Measurements from ENCODE around the gene LFNG.

The LFNG gene

DNA sequence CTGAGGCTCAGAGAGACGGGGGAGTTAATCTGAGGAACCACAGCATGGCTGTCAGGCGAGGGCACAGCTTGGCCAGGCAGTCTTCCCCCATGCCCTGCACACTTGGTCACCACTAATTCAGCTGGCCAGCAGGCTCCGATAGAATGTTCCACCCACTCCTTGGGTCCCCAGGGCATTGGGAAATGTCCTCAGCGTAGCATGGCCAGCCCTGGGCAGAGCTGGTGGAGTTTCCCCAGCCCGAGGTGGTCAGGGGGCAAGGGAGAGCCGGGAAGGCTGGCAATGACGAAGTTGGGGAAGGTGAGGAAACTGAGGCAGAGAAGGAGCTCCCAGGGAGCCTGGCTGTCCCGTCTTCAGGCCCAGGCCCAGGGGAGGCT is 31.3 kb upstream of the LFNG start:
- Mint-ChIP-seq H3K4me1 (peaks cover 45% of the 10 kb centered on the region), H3K9me3 (peaks cover 8% of the 10 kb centered on the region), H3K36me3 (ENCODE audit: low read depth) (no peaks in the 10 kb centered on the region), H3K27ac (no peak overlapping the region), H3K4me3 (no peak overlapping the region), H3K27me3 (ENCODE audit: low read depth, poor library complexity) (peaks cover 13% of the 10 kb centered on the region)
- TF ChIP-seq, protein P1, sequence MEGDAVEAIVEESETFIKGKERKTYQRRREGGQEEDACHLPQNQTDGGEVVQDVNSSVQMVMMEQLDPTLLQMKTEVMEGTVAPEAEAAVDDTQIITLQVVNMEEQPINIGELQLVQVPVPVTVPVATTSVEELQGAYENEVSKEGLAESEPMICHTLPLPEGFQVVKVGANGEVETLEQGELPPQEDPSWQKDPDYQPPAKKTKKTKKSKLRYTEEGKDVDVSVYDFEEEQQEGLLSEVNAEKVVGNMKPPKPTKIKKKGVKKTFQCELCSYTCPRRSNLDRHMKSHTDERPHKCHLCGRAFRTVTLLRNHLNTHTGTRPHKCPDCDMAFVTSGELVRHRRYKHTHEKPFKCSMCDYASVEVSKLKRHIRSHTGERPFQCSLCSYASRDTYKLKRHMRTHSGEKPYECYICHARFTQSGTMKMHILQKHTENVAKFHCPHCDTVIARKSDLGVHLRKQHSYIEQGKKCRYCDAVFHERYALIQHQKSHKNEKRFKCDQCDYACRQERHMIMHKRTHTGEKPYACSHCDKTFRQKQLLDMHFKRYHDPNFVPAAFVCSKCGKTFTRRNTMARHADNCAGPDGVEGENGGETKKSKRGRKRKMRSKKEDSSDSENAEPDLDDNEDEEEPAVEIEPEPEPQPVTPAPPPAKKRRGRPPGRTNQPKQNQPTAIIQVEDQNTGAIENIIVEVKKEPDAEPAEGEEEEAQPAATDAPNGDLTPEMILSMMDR (IDR thresholded peaks at IDR 0.05), result no peak
- DNase-seq, result no peak

DNA sequence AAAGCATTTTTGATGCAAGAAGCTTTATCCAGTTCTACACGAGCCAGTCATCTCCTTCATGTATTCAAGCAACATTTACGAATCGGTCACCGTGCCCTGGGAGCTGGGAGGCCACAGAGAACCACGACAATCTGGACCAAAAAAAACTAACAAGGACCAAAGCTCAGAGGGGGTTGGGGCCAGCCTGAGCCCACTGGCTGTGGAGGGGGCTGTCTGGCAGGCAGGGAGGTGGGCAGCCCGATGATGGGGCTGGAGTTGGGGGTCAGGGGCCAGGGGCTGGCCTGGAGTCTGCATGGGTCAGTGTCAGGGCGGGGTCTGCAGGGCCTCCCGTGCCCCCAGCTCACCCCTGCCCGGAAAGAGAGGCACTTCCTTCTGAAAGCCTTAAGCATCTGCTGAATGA is 30.9 kb upstream of the LFNG start:
- no peak overlapping the region for H3K4me3 Mint-ChIP-seq
- H3K9me3 Mint-ChIP-seq, result peaks cover 8% of the 10 kb centered on the region
- no peaks in the 10 kb centered on the region for H3K36me3 Mint-ChIP-seq (ENCODE audit: low read depth)
- TF ChIP-seq, protein P1 (IDR thresholded peaks at IDR 0.05), result no peak
- DNase-seq, result no peak
- peak overlapping the region; percentile 81 for H3K27ac Mint-ChIP-seq
- H3K27me3 Mint-ChIP-seq (ENCODE audit: low read depth, poor library complexity), result peaks cover 13% of the 10 kb centered on the region
- H3K4me1 Mint-ChIP-seq, result peaks cover 50% of the 10 kb centered on the region

DNA sequence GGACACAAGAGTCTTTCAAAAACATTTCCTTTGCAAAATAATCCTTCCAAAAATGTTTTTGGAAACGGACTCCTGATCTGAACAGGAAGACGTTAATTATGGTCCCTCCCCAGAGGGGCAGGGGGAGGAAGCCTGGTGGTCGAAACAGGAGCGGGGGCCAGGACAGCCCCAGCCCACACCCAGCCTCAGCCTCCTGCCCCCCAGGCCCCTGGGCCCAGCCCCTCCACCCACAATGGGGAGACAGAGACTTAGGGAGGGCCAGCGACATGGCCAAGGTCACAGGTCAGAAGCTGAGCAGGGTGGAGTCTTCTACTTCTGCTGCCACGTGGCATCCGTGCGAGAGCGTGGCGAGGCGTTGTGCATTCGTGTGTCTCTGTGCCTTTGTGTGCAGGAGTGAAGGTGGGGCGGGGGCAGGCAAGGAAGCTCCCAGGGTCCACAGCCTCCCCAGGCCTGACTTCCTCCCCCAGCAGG is 29.4 kb upstream of the LFNG start:
- Mint-ChIP-seq H3K27ac (no peak overlapping the region), H3K27me3 (ENCODE audit: low read depth, poor library complexity) (peaks cover 13% of the 10 kb centered on the region), H3K9me3 (peaks cover 8% of the 10 kb centered on the region), H3K36me3 (ENCODE audit: low read depth) (no peaks in the 10 kb centered on the region), H3K4me1 (peaks cover 54% of the 10 kb centered on the region), H3K4me3 (no peak overlapping the region)
- TF ChIP-seq, protein P1 (IDR thresholded peaks at IDR 0.05), result no peak
- DNase-seq, result no peak

DNA sequence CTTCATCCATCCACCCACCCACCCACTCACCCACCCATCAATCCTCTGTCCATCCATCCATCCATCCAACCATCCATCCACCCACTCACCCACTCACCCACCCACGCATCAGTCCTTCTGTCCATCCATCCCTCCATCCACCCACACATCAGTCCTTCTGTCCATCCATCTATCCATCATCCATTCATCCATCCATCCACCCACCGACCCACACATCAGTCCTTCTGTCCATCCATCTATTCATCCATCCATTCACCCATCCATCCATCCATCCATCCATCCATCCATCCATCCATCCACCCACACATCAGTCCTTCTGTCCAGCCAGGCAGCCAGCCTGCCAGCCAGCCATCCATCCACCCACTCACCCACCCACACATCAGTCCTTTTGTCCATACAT is 27.5 kb upstream of the LFNG start:
- DNase-seq, result no peak
- Mint-ChIP-seq H3K4me3 (no peak overlapping the region), H3K4me1 (peaks cover 69% of the 10 kb centered on the region), H3K9me3 (peaks cover 8% of the 10 kb centered on the region), H3K27ac (no peak overlapping the region), H3K27me3 (ENCODE audit: low read depth, poor library complexity) (peaks cover 11% of the 10 kb centered on the region), H3K36me3 (ENCODE audit: low read depth) (no peaks in the 10 kb centered on the region)
- TF ChIP-seq, protein P1 (IDR thresholded peaks at IDR 0.05), result no peak

DNA sequence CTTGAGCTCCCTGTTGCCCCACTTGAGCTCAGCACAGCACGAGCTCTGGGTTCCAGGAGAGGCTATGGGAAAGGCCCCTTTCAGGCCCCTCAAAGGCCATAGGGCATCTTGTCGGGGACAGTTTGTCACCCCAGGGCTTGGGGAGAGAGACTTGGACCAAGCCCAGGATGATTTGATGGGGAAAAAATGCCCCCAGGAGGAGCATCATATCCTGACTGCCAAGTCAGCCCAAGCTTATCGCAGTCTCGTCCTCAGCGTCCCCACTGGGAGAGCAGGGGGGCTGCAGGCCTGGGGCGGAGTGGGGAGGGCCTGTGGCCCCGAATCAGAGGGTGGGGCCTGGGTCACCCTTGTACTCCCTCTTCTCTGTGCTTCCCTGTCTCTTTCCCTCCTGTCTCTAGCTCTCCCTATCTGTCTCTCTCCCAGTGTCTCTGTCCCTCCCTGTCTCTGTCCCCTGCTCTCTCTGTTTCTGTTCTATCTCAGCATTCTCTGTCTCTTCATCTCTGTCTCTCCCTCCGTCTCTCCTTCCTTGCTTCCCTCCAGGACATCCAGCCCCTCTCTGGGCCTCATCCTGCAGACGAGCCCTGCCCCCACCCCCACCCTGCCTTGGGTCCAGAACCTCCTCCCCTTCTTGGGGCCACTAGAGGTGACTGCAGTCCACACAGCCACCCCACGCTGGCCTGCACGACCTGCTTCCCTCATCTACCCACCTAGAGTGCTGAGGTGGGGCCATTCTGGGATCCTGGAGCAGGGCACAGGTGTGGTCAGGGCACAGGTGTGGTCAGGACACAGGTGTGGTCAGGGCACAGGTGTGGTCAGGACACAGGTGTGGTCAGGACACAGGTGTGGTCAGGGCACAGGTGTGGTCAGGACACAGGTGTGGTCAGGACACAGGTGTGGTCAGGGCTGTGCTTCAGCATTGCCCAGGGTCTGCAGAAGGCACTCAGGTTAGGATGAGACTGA is 26.1 kb upstream of the LFNG start:
- no peak overlapping the region for H3K27ac Mint-ChIP-seq
- no peaks in the 10 kb centered on the region for H3K36me3 Mint-ChIP-seq (ENCODE audit: low read depth)
- no peak for DNase-seq
- H3K9me3 Mint-ChIP-seq, result peaks cover 8% of the 10 kb centered on the region
- no peak overlapping the region for H3K4me3 Mint-ChIP-seq
- H3K4me1 Mint-ChIP-seq, result peaks cover 76% of the 10 kb centered on the region
- peaks cover 7% of the 10 kb centered on the region for H3K27me3 Mint-ChIP-seq (ENCODE audit: low read depth, poor library complexity)
- TF ChIP-seq, protein P1 (IDR thresholded peaks at IDR 0.05), result no peak

All from nephron progenitor cell (in vitro differentiated cells).